ENCODE data around the gene ZFP91. TPM values are rescaled to one million over a fixed set of nuclear protein-coding genes. Genes with fewer than 3 reads are reported as not detected.
A peak's percentile ranks its signal among the peaks of the same experiment; 100 is the strongest.

ZFP91 gene
- total RNA-seq, 1 donor from 2014 or later = 59.3 TPM

GRCh38 chr11:58573451-58574104, 5.3 kb upstream of the ZFP91 start:
- intact Hi-C loops (cut with micrococcal nuclease) = loop anchor here (1.0 to 10.0 kb wide), 5 partner anchors 24 to 1039 kb away; partner anchors contain the start of genes SMTNL1 and TIMM10
- peak overlapping the region; percentile 90 for H3K4me3 Mint-ChIP-seq (ENCODE audit: low read depth)
- DNase-seq (ENCODE audit: low spot score) = peak; percentile 20
- H3K27me3 Mint-ChIP-seq (ENCODE audit: low read depth) = no peaks in the 10 kb centered on the region
- no peaks in the 10 kb centered on the region for H3K9me3 Mint-ChIP-seq
- H3K4me1 Mint-ChIP-seq (ENCODE audit: low read depth) = peaks cover 45% of the 10 kb centered on the region
- peaks cover 49% of the 10 kb centered on the region for H3K36me3 Mint-ChIP-seq (ENCODE audit: low read depth)
- H3K27ac Mint-ChIP-seq = peak overlapping the region; percentile 100

- Mint-ChIP-seq H3K27me3 (ENCODE audit: low read depth) (no peaks in the 10 kb centered on the region), H3K9me3 (no peaks in the 10 kb centered on the region), H3K36me3 (ENCODE audit: low read depth) (peaks cover 41% of the 10 kb centered on the region), H3K27ac (peak overlapping the region; percentile 100), H3K4me1 (ENCODE audit: low read depth) (peaks cover 40% of the 10 kb centered on the region), H3K4me3 (ENCODE audit: low read depth) (peak overlapping the region; percentile 90)
- intact Hi-C loops (cut with micrococcal nuclease) = loop anchor here (5.0 to 10.0 kb wide), 7 partner anchors 37 to 1040 kb away; partner anchors contain the start of genes SELENOH, SMTNL1, TIMM10 and UBE2L6
- DNase-seq (ENCODE audit: low spot score) = no peak
These were observed 4.0 kb upstream of the ZFP91 start for GRCh38 chr11:58574881-58575280.

- intact Hi-C loops (cut with micrococcal nuclease) = loop anchor here (2.0 to 10.0 kb wide), 9 partner anchors 37 to 1041 kb away; partner anchors contain the start of genes SELENOH, SMTNL1, TIMM10 and UBE2L6
These were observed 3.4 kb upstream of the ZFP91 start, which contains the start of gene LPXN for GRCh38 chr11:58575377-58576020. Gene LPXN, minus strand, starts transcription at chr11:58575856. Its CDS starts 84 bp downstream, at chr11:58575772.

GRCh38 chr11:58576887-58577471, 1.9 kb upstream of the ZFP91 start:
- intact Hi-C loops (cut with micrococcal nuclease) = loop anchor here (2.0 to 10.0 kb wide), 9 partner anchors 35 to 1042 kb away; partner anchors contain the start of genes SELENOH, SMTNL1, TIMM10 and UBE2L6
- Mint-ChIP-seq H3K36me3 (ENCODE audit: low read depth) (peaks cover 46% of the 10 kb centered on the region), H3K4me3 (ENCODE audit: low read depth) (peak overlapping the region; percentile 90), H3K9me3 (no peaks in the 10 kb centered on the region), H3K4me1 (ENCODE audit: low read depth) (peaks cover 44% of the 10 kb centered on the region), H3K27ac (peak overlapping the region; percentile 100), H3K27me3 (ENCODE audit: low read depth) (no peaks in the 10 kb centered on the region)
- DNase-seq (ENCODE audit: low spot score) = no peak

More at GRCh38 chr11:58575377-58576020, 3.4 kb upstream of the ZFP91 start, which contains the start of gene LPXN:
- H3K9me3 Mint-ChIP-seq = no peaks in the 10 kb centered on the region
- peak within 1 kb of the TSS; percentile 100 for H3K27ac Mint-ChIP-seq
- peaks cover 41% of the 10 kb centered on the region for H3K4me1 Mint-ChIP-seq (ENCODE audit: low read depth)
- peak; percentile 35 for DNase-seq (ENCODE audit: low spot score)
- H3K27me3 Mint-ChIP-seq (ENCODE audit: low read depth) = no peaks in the 10 kb centered on the region
- peaks cover 42% of the 10 kb centered on the region for H3K36me3 Mint-ChIP-seq (ENCODE audit: low read depth)
- H3K4me3 Mint-ChIP-seq (ENCODE audit: low read depth) = peak within 1 kb of the TSS; percentile 90

- intact Hi-C loops (cut with micrococcal nuclease) = loop anchor here (1.0 to 10.0 kb wide), 16 partner anchors 35 to 1091 kb away; partner anchors contain the start of genes CLP1, FAM111A, FAM111B and PATL1
- Mint-ChIP-seq H3K9me3 (no peaks in the 10 kb centered on the region), H3K4me1 (ENCODE audit: low read depth) (peaks cover 48% of the 10 kb centered on the region), H3K27me3 (ENCODE audit: low read depth) (no peaks in the 10 kb centered on the region), H3K4me3 (ENCODE audit: low read depth) (peak overlapping the region; percentile 90), H3K36me3 (ENCODE audit: low read depth) (peaks cover 49% of the 10 kb centered on the region), H3K27ac (peak overlapping the region; percentile 100)
- peak; percentile 74 for DNase-seq (ENCODE audit: low spot score)
These were observed 1.2 kb upstream of the ZFP91 start for GRCh38 chr11:58577555-58578135.

GRCh38 chr11:58578136-58578634, 678 bp upstream of the ZFP91 start:
- Mint-ChIP-seq H3K36me3 (ENCODE audit: low read depth) (peaks cover 52% of the 10 kb centered on the region), H3K4me1 (ENCODE audit: low read depth) (peaks cover 51% of the 10 kb centered on the region), H3K9me3 (no peaks in the 10 kb centered on the region), H3K4me3 (ENCODE audit: low read depth) (peak overlapping the region; percentile 90), H3K27ac (peak overlapping the region; percentile 100), H3K27me3 (ENCODE audit: low read depth) (no peaks in the 10 kb centered on the region)
- intact Hi-C loops (cut with micrococcal nuclease) = loop anchor here (1.0 to 10.0 kb wide), 14 partner anchors 34 to 1091 kb away; partner anchors contain the start of genes CLP1, FAM111A, FAM111B and PATL1
- peak; percentile 92 for DNase-seq (ENCODE audit: low spot score)

GRCh38 chr11:58579192-58580129, 598 bp downstream of the ZFP91 start:
- Mint-ChIP-seq H3K27ac (peak overlapping the region; percentile 100), H3K9me3 (no peaks in the 10 kb centered on the region), H3K36me3 (ENCODE audit: low read depth) (peaks cover 44% of the 10 kb centered on the region), H3K4me3 (ENCODE audit: low read depth) (peak overlapping the region; percentile 95), H3K4me1 (ENCODE audit: low read depth) (peaks cover 48% of the 10 kb centered on the region), H3K27me3 (ENCODE audit: low read depth) (no peaks in the 10 kb centered on the region)
- intact Hi-C loops (cut with micrococcal nuclease) = loop anchor here (1.0 to 10.0 kb wide), 13 partner anchors 18 to 1154 kb away; partner anchors contain the start of genes FAM111A, FAM111B, PATL1 and SELENOH
- peak; percentile 88 for DNase-seq (ENCODE audit: low spot score)

- DNase-seq (ENCODE audit: low spot score) = no peak
- H3K36me3 Mint-ChIP-seq (ENCODE audit: low read depth) = peaks cover 42% of the 10 kb centered on the region
- peak overlapping the region; percentile 96 for H3K27ac Mint-ChIP-seq
- no peaks in the 10 kb centered on the region for H3K9me3 Mint-ChIP-seq
- H3K27me3 Mint-ChIP-seq (ENCODE audit: low read depth) = no peaks in the 10 kb centered on the region
- intact Hi-C loops (cut with micrococcal nuclease) = loop anchor here (1.0 kb wide), 1 partner anchor 17 kb away; no protein-coding TSS in a partner anchor
- H3K4me3 Mint-ChIP-seq (ENCODE audit: low read depth) = peak overlapping the region; percentile 95
- peaks cover 47% of the 10 kb centered on the region for H3K4me1 Mint-ChIP-seq (ENCODE audit: low read depth)
These were observed 1.4 kb downstream of the ZFP91 start for GRCh38 chr11:58580311-58580710.

GRCh38 chr11:58582437-58582836, 3.6 kb downstream of the ZFP91 start:
- H3K9me3 Mint-ChIP-seq = no peaks in the 10 kb centered on the region
- peaks cover 57% of the 10 kb centered on the region for H3K36me3 Mint-ChIP-seq (ENCODE audit: low read depth)
- DNase-seq (ENCODE audit: low spot score) = no peak
- H3K4me1 Mint-ChIP-seq (ENCODE audit: low read depth) = peaks cover 46% of the 10 kb centered on the region
- H3K27ac Mint-ChIP-seq = peak overlapping the region; percentile 38
- no peaks in the 10 kb centered on the region for H3K27me3 Mint-ChIP-seq (ENCODE audit: low read depth)
- H3K4me3 Mint-ChIP-seq (ENCODE audit: low read depth) = peak overlapping the region; percentile 40
- intact Hi-C loops (cut with micrococcal nuclease) = no loop called here

GRCh38 chr11:58586998-58587397, 8.1 kb downstream of the ZFP91 start:
- Mint-ChIP-seq H3K4me3 (ENCODE audit: low read depth) (no peak overlapping the region), H3K9me3 (no peaks in the 10 kb centered on the region), H3K36me3 (ENCODE audit: low read depth) (peaks cover 58% of the 10 kb centered on the region), H3K27ac (no peak overlapping the region), H3K4me1 (ENCODE audit: low read depth) (peaks cover 52% of the 10 kb centered on the region), H3K27me3 (ENCODE audit: low read depth) (no peaks in the 10 kb centered on the region)
- DNase-seq (ENCODE audit: low spot score) = no peak
- intact Hi-C loops (cut with micrococcal nuclease) = no loop called here

- no peak for DNase-seq (ENCODE audit: low spot score)
- intact Hi-C loops (cut with micrococcal nuclease) = no loop called here
- peaks cover 65% of the 10 kb centered on the region for H3K36me3 Mint-ChIP-seq (ENCODE audit: low read depth)
- H3K9me3 Mint-ChIP-seq = no peaks in the 10 kb centered on the region
- peaks cover 59% of the 10 kb centered on the region for H3K4me1 Mint-ChIP-seq (ENCODE audit: low read depth)
- no peaks in the 10 kb centered on the region for H3K27me3 Mint-ChIP-seq (ENCODE audit: low read depth)
- no peak overlapping the region for H3K27ac Mint-ChIP-seq
- no peak overlapping the region for H3K4me3 Mint-ChIP-seq (ENCODE audit: low read depth)
These were observed 12.8 kb downstream of the ZFP91 start for GRCh38 chr11:58591659-58592058.
